Astrocyte (in vitro differentiated cells and primary cell): ENCODE results near the gene NTM. TPM values are rescaled to one million over a fixed set of nuclear protein-coding genes. Genes with fewer than 3 reads are reported as not detected.
A peak's percentile ranks its signal among the peaks of the same experiment; 100 is the strongest.

Experiments
- DNase-seq: peaks from one replicate; pipeline ENCODE4 v3.0.0-alpha.2; 2010; ENCODE audit warnings: low read depth
- FAIRE-seq: peaks from 2 replicates; lab custom pipeline; 2011; peaks lifted over from hg19 to GRCh38; lab: Jason Lieb, UNC
- H2AFZ ChIP-seq: 2 replicates; pipeline ENCODE4 v1.6.0; 2012; ENCODE audit warnings: low read depth, low read length, inconsistent platforms
- H3K27ac ChIP-seq: 2 replicates; pipeline ENCODE4 v1.5.1; 2011; ENCODE audit warnings: low read depth, low read length, inconsistent platforms
- H3K27me3 ChIP-seq: 2 replicates; pipeline ENCODE4 v1.6.0; 2011; ENCODE audit warnings: low read length, inconsistent platforms; ENCODE audit not compliant: insufficient read depth
- H3K36me3 ChIP-seq: 2 replicates; pipeline ENCODE4 v1.5.1; 2011; ENCODE audit warnings: low read length, inconsistent platforms; ENCODE audit not compliant: insufficient read depth
- H3K4me1 ChIP-seq: 2 replicates; pipeline ENCODE4 v1.5.1; 2011; ENCODE audit warnings: low read length, inconsistent platforms; ENCODE audit not compliant: insufficient read depth
- H3K4me2 ChIP-seq: 2 replicates; pipeline ENCODE4 v1.6.0; 2012; ENCODE audit warnings: low read length, inconsistent platforms
- H3K4me3 ChIP-seq: 2 replicates; pipeline ENCODE4 v1.5.1; 2011; ENCODE audit warnings: low read depth, mild to moderate bottlenecking, low read length, inconsistent platforms; ENCODE audit not compliant: insufficient read depth
- H3K79me2 ChIP-seq: 2 replicates; pipeline ENCODE4 v1.6.0; 2012; ENCODE audit warnings: mild to moderate bottlenecking, low read length, inconsistent platforms; ENCODE audit not compliant: insufficient read depth
- H3K9ac ChIP-seq: 2 replicates; pipeline ENCODE4 v1.6.0; 2012; ENCODE audit warnings: mild to moderate bottlenecking, low read length, inconsistent platforms
- H3K9me3 ChIP-seq: 2 replicates; pipeline ENCODE4 v1.5.1; 2012; ENCODE audit warnings: low read depth, mild to moderate bottlenecking, low read length, inconsistent platforms; ENCODE audit not compliant: insufficient read depth
- H4K20me1 ChIP-seq: 2 replicates; pipeline ENCODE4 v1.6.0; 2012; ENCODE audit warnings: low read length, inconsistent platforms; ENCODE audit not compliant: insufficient read depth
- H3K27ac Mint-ChIP-seq: one replicate; pipeline ENCODE4 v1.8.0; 2021; ENCODE audit warnings: mild to moderate bottlenecking, mixed read lengths; ENCODE audit not compliant: unreplicated experiment
- H3K27me3 Mint-ChIP-seq: one replicate; pipeline ENCODE4 v1.8.0; 2021; ENCODE audit warnings: low read depth, mixed read lengths; ENCODE audit not compliant: unreplicated experiment
- H3K36me3 Mint-ChIP-seq: one replicate; pipeline ENCODE4 v1.8.0; 2021; ENCODE audit warnings: low read depth, mixed read lengths; ENCODE audit not compliant: unreplicated experiment
- H3K4me1 Mint-ChIP-seq: one replicate; pipeline ENCODE4 v1.8.0; 2021; ENCODE audit warnings: low read depth, mixed read lengths; ENCODE audit not compliant: unreplicated experiment
- H3K4me3 Mint-ChIP-seq: one replicate; pipeline ENCODE4 v1.8.0; 2021; ENCODE audit warnings: mild to moderate bottlenecking, moderate library complexity, mixed read lengths; ENCODE audit not compliant: unreplicated experiment
- H3K9me3 Mint-ChIP-seq: one replicate; pipeline ENCODE4 v1.8.0; 2021; ENCODE audit warnings: mild to moderate bottlenecking, mixed read lengths; ENCODE audit not compliant: unreplicated experiment
- CTCF ChIP-seq: IDR thresholded peaks from 2 replicates; pipeline ENCODE4 v1.5.1; 2011; ENCODE audit warnings: low read depth, mild to moderate bottlenecking, inconsistent platforms, low read length, moderate library complexity; ENCODE audit not compliant: insufficient read depth
- EZH2 ChIP-seq: IDR thresholded peaks from 2 replicates; pipeline ENCODE4 v1.6.1; 2012; ENCODE audit warnings: mild to moderate bottlenecking, low read length, inconsistent platforms; ENCODE audit not compliant: insufficient read depth
- total RNA-seq: library from RNA; stranded (reverse); gene quantifications from 2 replicates; pipeline ENCODE4 v1.2.1, GENCODE V29; 2021

Gene NTM
- total RNA-seq, 1 donor from 2014 or later = 98.2 TPM

GRCh38 chr11:131581046-131581445, 210.6 kb downstream of the NTM start:
- peaks cover 18% of the 10 kb centered on the region for H3K27me3 Mint-ChIP-seq
- peak overlapping the region; percentile 99 for H3K27ac Mint-ChIP-seq
- H3K79me2 ChIP-seq = no peaks in the 10 kb centered on the region
- DNase-seq = peak; percentile 46
- H3K27me3 ChIP-seq = no peaks in the 10 kb centered on the region
- H3K4me3 Mint-ChIP-seq = no peak overlapping the region
- no peak overlapping the region for H3K9ac ChIP-seq
- peaks cover 17% of the 10 kb centered on the region for H3K4me1 Mint-ChIP-seq
- no peaks in the 10 kb centered on the region for H3K36me3 ChIP-seq
- no peak overlapping the region for H3K4me3 ChIP-seq
- H3K4me1 ChIP-seq = peaks cover 14% of the 10 kb centered on the region
- peaks cover 2% of the 10 kb centered on the region for H3K36me3 Mint-ChIP-seq
- H3K27ac ChIP-seq = peak overlapping the region; percentile 82
- no peak overlapping the region for H2AFZ ChIP-seq
- no peak for FAIRE-seq
- H3K4me2 ChIP-seq = peak overlapping the region; percentile 66
- no peaks in the 10 kb centered on the region for H3K9me3 ChIP-seq
- TF ChIP-seq EZH2 (no peak), CTCF (no peak)
- H3K9me3 Mint-ChIP-seq = peaks cover 9% of the 10 kb centered on the region
- no peaks in the 10 kb centered on the region for H4K20me1 ChIP-seq

- Histone ChIP-seq H4K20me1 (no peaks in the 10 kb centered on the region), H3K4me3 (no peak overlapping the region), H3K36me3 (no peaks in the 10 kb centered on the region), H3K9me3 (peaks cover 3% of the 10 kb centered on the region), H3K4me1 (peaks cover 14% of the 10 kb centered on the region), H3K79me2 (no peaks in the 10 kb centered on the region), H3K27me3 (no peaks in the 10 kb centered on the region), H3K4me2 (no peak overlapping the region), H3K27ac (no peak overlapping the region), H2AFZ (no peak overlapping the region), H3K9ac (no peak overlapping the region)
- H3K4me1 Mint-ChIP-seq = peaks cover 17% of the 10 kb centered on the region
- H3K27ac Mint-ChIP-seq = no peak overlapping the region
- H3K27me3 Mint-ChIP-seq = peaks cover 13% of the 10 kb centered on the region
- H3K9me3 Mint-ChIP-seq = peaks cover 7% of the 10 kb centered on the region
- DNase-seq = no peak
- H3K36me3 Mint-ChIP-seq = peaks cover 2% of the 10 kb centered on the region
- TF ChIP-seq EZH2 (no peak), CTCF (no peak)
- FAIRE-seq = no peak
- no peak overlapping the region for H3K4me3 Mint-ChIP-seq
Measured at GRCh38 chr11:131582021-131582525, 211.7 kb downstream of the NTM start.

GRCh38 chr11:131583421-131583820, 213.0 kb downstream of the NTM start:
- Histone ChIP-seq H3K79me2 (no peaks in the 10 kb centered on the region), H3K4me3 (no peak overlapping the region), H3K9ac (no peak overlapping the region), H3K36me3 (no peaks in the 10 kb centered on the region), H3K27ac (no peak overlapping the region), H3K9me3 (peaks cover 3% of the 10 kb centered on the region), H3K4me1 (peaks cover 14% of the 10 kb centered on the region), H2AFZ (no peak overlapping the region), H3K4me2 (no peak overlapping the region), H3K27me3 (no peaks in the 10 kb centered on the region), H4K20me1 (no peaks in the 10 kb centered on the region)
- Mint-ChIP-seq H3K36me3 (peaks cover 2% of the 10 kb centered on the region), H3K27ac (no peak overlapping the region), H3K27me3 (peaks cover 8% of the 10 kb centered on the region), H3K4me3 (no peak overlapping the region), H3K4me1 (peaks cover 18% of the 10 kb centered on the region), H3K9me3 (peaks cover 11% of the 10 kb centered on the region)
- TF ChIP-seq CTCF (no peak), EZH2 (no peak)
- FAIRE-seq = no peak
- no peak for DNase-seq
